Measurements from ENCODE around the gene CETP.

The CETP gene

GRCh38 chr16:57004387-57005250 lies 42.9 kb downstream of the CETP start:
- no peak for TF ChIP-seq SIN3A (IDR thresholded peaks at IDR 0.05; ENCODE audit: borderline replicate concordance, insufficient read depth, low read length)
- TF ChIP-seq FOXP2 (optimal IDR thresholded peaks at IDR 0.05; ENCODE audit: borderline replicate concordance, extremely low read depth, extremely low read length, insufficient read depth): no peak
- no peak for TF ChIP-seq REST (IDR thresholded peaks at IDR 0.05; ENCODE audit: insufficient read depth in 1 of 2, low read depth in 2 of 2, low read length in 2 of 2)
- TF ChIP-seq POLR2AphosphoS5 (IDR thresholded peaks at IDR 0.05; ENCODE audit: low read depth, low read length): no peak
- no peak for TF ChIP-seq TAF1 (IDR thresholded peaks at IDR 0.05; ENCODE audit: borderline replicate concordance, insufficient read depth, low read length)

DNA sequence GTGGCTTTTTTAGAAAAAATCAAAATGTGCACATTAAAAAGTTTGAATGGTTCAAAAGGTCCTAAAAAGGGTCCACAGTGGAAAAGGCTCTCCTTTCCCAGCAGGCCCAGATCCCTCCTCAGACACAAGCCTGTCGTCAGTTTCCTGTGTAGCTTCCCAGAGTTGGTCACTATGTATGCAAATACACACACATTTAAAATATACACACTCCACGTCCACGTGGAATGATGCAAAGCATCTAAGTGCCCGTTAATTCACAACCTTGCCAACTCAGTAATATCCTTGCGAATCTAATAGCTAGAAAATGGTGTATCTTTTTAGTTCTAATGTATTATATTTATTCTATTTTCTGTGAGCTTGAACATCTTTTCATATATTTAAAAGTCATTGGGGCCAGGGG lies 45.3 kb downstream of the CETP start:
- TF ChIP-seq SIN3A (IDR thresholded peaks at IDR 0.05; ENCODE audit: borderline replicate concordance, insufficient read depth, low read length) (no peak), REST (IDR thresholded peaks at IDR 0.05; ENCODE audit: insufficient read depth in 1 of 2, low read depth in 2 of 2, low read length in 2 of 2) (no peak), TAF1 (IDR thresholded peaks at IDR 0.05; ENCODE audit: borderline replicate concordance, insufficient read depth, low read length) (no peak)

DNA sequence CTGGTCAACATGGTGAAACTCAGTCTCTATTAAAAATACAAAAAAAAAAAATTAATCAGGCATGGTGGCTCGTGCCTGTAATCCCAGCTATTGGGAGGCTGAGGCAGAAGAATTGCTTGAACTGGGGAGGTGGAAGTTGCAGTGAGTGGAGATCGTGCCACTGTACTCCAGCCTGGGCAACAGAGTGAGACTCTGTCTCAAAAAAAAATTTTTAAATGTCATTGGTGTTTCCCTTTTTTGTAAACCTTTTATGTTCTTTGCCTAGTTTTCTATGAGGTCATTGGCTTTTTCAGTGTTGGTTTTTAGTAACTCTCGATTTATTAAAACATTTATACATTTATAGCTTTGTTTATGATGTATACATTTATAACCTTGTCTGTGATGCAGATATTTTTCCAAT lies 45.8 kb downstream of the CETP start:
- TF ChIP-seq REST (IDR thresholded peaks at IDR 0.05; ENCODE audit: insufficient read depth in 1 of 2, low read depth in 2 of 2, low read length in 2 of 2): no peak
- TF ChIP-seq SIN3A (IDR thresholded peaks at IDR 0.05; ENCODE audit: borderline replicate concordance, insufficient read depth, low read length): no peak
- no peak for TF ChIP-seq POLR2AphosphoS5 (IDR thresholded peaks at IDR 0.05; ENCODE audit: low read depth, low read length)
- no peak for TF ChIP-seq FOXP2 (optimal IDR thresholded peaks at IDR 0.05; ENCODE audit: borderline replicate concordance, extremely low read depth, extremely low read length, insufficient read depth)
- TF ChIP-seq TAF1 (IDR thresholded peaks at IDR 0.05; ENCODE audit: borderline replicate concordance, insufficient read depth, low read length): no peak

- TF ChIP-seq FOXP2 (optimal IDR thresholded peaks at IDR 0.05; ENCODE audit: borderline replicate concordance, extremely low read depth, extremely low read length, insufficient read depth): no peak
- TF ChIP-seq TAF1 (IDR thresholded peaks at IDR 0.05; ENCODE audit: borderline replicate concordance, insufficient read depth, low read length): no peak
- no peak for TF ChIP-seq POLR2AphosphoS5 (IDR thresholded peaks at IDR 0.05; ENCODE audit: low read depth, low read length)
- no peak for TF ChIP-seq SIN3A (IDR thresholded peaks at IDR 0.05; ENCODE audit: borderline replicate concordance, insufficient read depth, low read length)
- no peak for TF ChIP-seq REST (IDR thresholded peaks at IDR 0.05; ENCODE audit: insufficient read depth in 1 of 2, low read depth in 2 of 2, low read length in 2 of 2)
Observed at GRCh38 chr16:57008440-57008839, 46.7 kb downstream of the CETP start.

Data from PFSK-1 (cell line).